Measurements from ENCODE around the gene VASH1.

- TF ChIP-seq POLR2A (IDR thresholded peaks at IDR 0.05; ENCODE audit: low read depth, low read length) (no peak), POU2F2 (IDR thresholded peaks at IDR 0.05; ENCODE audit: low read depth, low read length) (no peak), POLR2AphosphoS5 (IDR thresholded peaks at IDR 0.05; ENCODE audit: low read depth, low read length) (no peak), TAF1 (IDR thresholded peaks at IDR 0.05; ENCODE audit: low read depth, low read length) (no peak), PAX5 (IDR thresholded peaks at IDR 0.05; ENCODE audit: insufficient read depth, low read length, severe bottlenecking) (no peak)
Observed at GRCh38 chr14:76829013-76829365, 67.7 kb downstream of the VASH1 start.

Data from GM12891 (cell line).